HEK293 (cell line): ENCODE data around the gene SF3B4.
A peak's percentile ranks its signal among the peaks of the same experiment; 100 is the strongest.

Experiments
- CTCF ChIA-PET: fragments of 350-600 bp; formaldehyde crosslinking; extraction: SDS; loops from one replicate; lab custom pipeline; 2021; ENCODE audit warnings: antibody characterized with exemption; lab: Yijun Ruan, JAX
- POLR2A ChIA-PET: fragments of 300-600 bp; formaldehyde crosslinking; extraction: SDS; loops from one replicate; lab custom pipeline; 2020; ENCODE audit warnings: antibody characterized with exemption, inconsistent platforms; lab: Yijun Ruan, JAX
- H3K27ac ChIP-seq: fragments of 200-500 bp; sonication (Bioruptor generic); 2 replicates; pipeline ENCODE4 v1.5.1; 2014; ENCODE audit warnings: low read depth, low read length, control low read depth, inconsistent platforms; ENCODE audit errors: extremely low read depth
- H3K36me3 ChIP-seq, 2 experiments: fragments of 200-500 bp in 1 of 2; sonication (Bioruptor generic) in 1 of 2; 1 replicate in 1 of 2; 2 replicates in 1 of 2; pipeline ENCODE4 v1.5.1; 2014 to 2017; ENCODE audit warnings: inconsistent platforms in 2 of 2, low read length in 2 of 2; ENCODE audit not compliant: control insufficient read depth in 2 of 2, insufficient read depth in 1 of 2
- H3K4me1 ChIP-seq: fragments of 200-500 bp; sonication (Bioruptor generic); 2 replicates; pipeline ENCODE4 v1.5.1; 2014; ENCODE audit warnings: mild to moderate bottlenecking, low read length, inconsistent platforms; ENCODE audit not compliant: control insufficient read depth, insufficient read depth
- H3K4me3 ChIP-seq: 2 replicates; pipeline ENCODE4 v1.5.1; 2011; ENCODE audit warnings: low read depth, mild to moderate bottlenecking, control low read depth, low read length, moderate library complexity
- H3K9me3 ChIP-seq: fragments of 200-500 bp; sonication (Bioruptor generic); 2 replicates; pipeline ENCODE4 v1.5.1; 2014; ENCODE audit warnings: low read depth, low read length, inconsistent platforms; ENCODE audit not compliant: control insufficient read depth, insufficient read depth
- BCL11A ChIP-seq: fragments of 450-650 bp; formaldehyde crosslinking; IDR thresholded peaks from 2 replicates; pipeline ENCODE4 v1.5.1; 2016; ENCODE audit warnings: low read depth, missing biosample characterization, missing genetic modification characterization
- IKZF3 ChIP-seq: fragments of 450-650 bp; IDR thresholded peaks from 2 replicates; pipeline ENCODE4 v1.5.0; 2018; ENCODE audit warnings: missing biosample characterization, mild to moderate bottlenecking, missing genetic modification characterization, moderate library complexity
- KLF10 ChIP-seq: fragments of 450-650 bp; IDR thresholded peaks from 2 replicates; pipeline ENCODE4 v1.5.1; 2018; ENCODE audit warnings: missing biosample characterization, mild to moderate bottlenecking, missing genetic modification characterization
- TCF7L2 ChIP-seq: IDR thresholded peaks from 2 replicates; pipeline ENCODE4 v1.6.1; 2011; ENCODE audit warnings: low read depth, mild to moderate bottlenecking, inconsistent platforms, low read length, moderate library complexity, borderline replicate concordance
- TRIM28 ChIP-seq: IDR thresholded peaks from 2 replicates; pipeline ENCODE4 v1.6.1; 2011; ENCODE audit warnings: low read length, control low read depth, borderline replicate concordance
- ZBTB48 ChIP-seq: fragments of 450-650 bp; formaldehyde crosslinking; IDR thresholded peaks from 2 replicates; pipeline ENCODE4 v1.5.1; 2016; ENCODE audit warnings: missing biosample characterization, missing genetic modification characterization
- ZFP37 ChIP-seq: fragments of 450-650 bp; formaldehyde crosslinking; IDR thresholded peaks from 2 replicates; pipeline ENCODE4 v1.5.1; 2016; ENCODE audit warnings: missing biosample characterization, missing genetic modification characterization
- ZNF16 ChIP-seq: fragments of 450-650 bp; formaldehyde crosslinking; IDR thresholded peaks from 2 replicates; pipeline ENCODE4 v1.5.1; 2016; ENCODE audit warnings: low read depth, missing biosample characterization, missing genetic modification characterization
- ZNF335 ChIP-seq: fragments of 450-650 bp; formaldehyde crosslinking; conservative IDR thresholded peaks from 2 replicates; pipeline ENCODE4 v1.5.1; 2016; ENCODE audit warnings: missing biosample characterization, missing genetic modification characterization
- ZNF362 ChIP-seq: fragments of 450-650 bp; formaldehyde crosslinking; IDR thresholded peaks from 2 replicates; pipeline ENCODE4 v1.5.1; 2016; ENCODE audit warnings: missing biosample characterization, missing genetic modification characterization
- ZNF366 ChIP-seq: fragments of 450-650 bp; formaldehyde crosslinking; conservative IDR thresholded peaks from 2 replicates; pipeline ENCODE4 v1.5.1; 2016; ENCODE audit warnings: missing biosample characterization, missing genetic modification characterization
- ZNF473 ChIP-seq: fragments of 450-650 bp; formaldehyde crosslinking; IDR thresholded peaks from 2 replicates; pipeline ENCODE4 v1.5.1; 2017; ENCODE audit warnings: missing biosample characterization, missing genetic modification characterization
- ZNF488 ChIP-seq: fragments of 450-650 bp; formaldehyde crosslinking; IDR thresholded peaks from 2 replicates; pipeline ENCODE4 v1.5.1; 2016; ENCODE audit warnings: missing biosample characterization, missing genetic modification characterization
- ZNF521 ChIP-seq: fragments of 450-650 bp; formaldehyde crosslinking; IDR thresholded peaks from 2 replicates; pipeline ENCODE4 v1.5.1; 2017; ENCODE audit warnings: missing biosample characterization, mild to moderate bottlenecking, missing genetic modification characterization
- ZNF530 ChIP-seq: fragments of 450-650 bp; formaldehyde crosslinking; IDR thresholded peaks from 2 replicates; pipeline ENCODE4 v1.5.1; 2016; ENCODE audit warnings: low read depth, missing biosample characterization, missing genetic modification characterization
- ZNF544 ChIP-seq: fragments of 450-650 bp; formaldehyde crosslinking; IDR thresholded peaks from 2 replicates; pipeline ENCODE4 v1.5.0; 2017; ENCODE audit warnings: missing biosample characterization, missing genetic modification characterization
- ZNF610 ChIP-seq: fragments of 450-650 bp; formaldehyde crosslinking; IDR thresholded peaks from 2 replicates; pipeline ENCODE4 v1.5.1; 2016; ENCODE audit warnings: missing biosample characterization, missing genetic modification characterization, borderline replicate concordance
- ZSCAN23 ChIP-seq: fragments of 450-650 bp; formaldehyde crosslinking; IDR thresholded peaks from 2 replicates; pipeline ENCODE4 v1.5.1; 2016; ENCODE audit warnings: missing biosample characterization, missing genetic modification characterization
- TF ChIP-seq, protein P1 (sequence below): fragments of 450-650 bp; formaldehyde crosslinking; IDR thresholded peaks from 2 replicates; pipeline ENCODE4 v1.5.1; 2016; ENCODE audit warnings: missing biosample characterization, missing genetic modification characterization
- TF ChIP-seq, protein P2 (sequence below): fragments of 450-650 bp; formaldehyde crosslinking; IDR thresholded peaks from 2 replicates; pipeline ENCODE4 v1.5.1; 2017; ENCODE audit warnings: missing biosample characterization, missing genetic modification characterization

Gene SF3B4

DNA sequence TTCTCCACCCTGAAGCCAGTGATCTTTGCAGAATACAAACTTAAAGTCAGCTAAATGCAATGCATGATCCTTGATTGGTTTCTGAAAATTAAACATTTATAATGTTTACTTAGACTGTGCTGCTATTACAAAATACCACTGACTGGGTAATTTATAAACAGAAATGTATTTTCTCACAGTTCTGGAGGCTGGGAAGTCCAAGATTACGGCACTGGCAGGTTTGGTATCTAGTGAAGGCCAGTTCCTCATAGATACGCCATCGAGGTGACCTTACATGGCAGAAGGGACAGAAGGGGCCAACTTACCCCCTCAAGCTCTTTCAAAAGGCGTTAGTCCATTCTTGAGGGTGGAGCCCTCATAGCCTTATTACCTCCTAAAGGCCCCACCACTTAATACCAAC lies 31.0 kb downstream of the SF3B4 start:
- no peak for TF ChIP-seq ZNF530 (tag by site-specific recombination)
- no peak for TF ChIP-seq ZNF488 (tag by site-specific recombination)
- no peak for TF ChIP-seq KLF10 (tag by site-specific recombination)
- TF ChIP-seq ZNF362: no peak
- TF ChIP-seq TCF7L2: no peak
- no peak for TF ChIP-seq ZNF335
- no peak for TF ChIP-seq BCL11A (tag by site-specific recombination)
- no peak for TF ChIP-seq TRIM28
- TF ChIP-seq ZNF16: no peak
- TF ChIP-seq, protein P1, sequence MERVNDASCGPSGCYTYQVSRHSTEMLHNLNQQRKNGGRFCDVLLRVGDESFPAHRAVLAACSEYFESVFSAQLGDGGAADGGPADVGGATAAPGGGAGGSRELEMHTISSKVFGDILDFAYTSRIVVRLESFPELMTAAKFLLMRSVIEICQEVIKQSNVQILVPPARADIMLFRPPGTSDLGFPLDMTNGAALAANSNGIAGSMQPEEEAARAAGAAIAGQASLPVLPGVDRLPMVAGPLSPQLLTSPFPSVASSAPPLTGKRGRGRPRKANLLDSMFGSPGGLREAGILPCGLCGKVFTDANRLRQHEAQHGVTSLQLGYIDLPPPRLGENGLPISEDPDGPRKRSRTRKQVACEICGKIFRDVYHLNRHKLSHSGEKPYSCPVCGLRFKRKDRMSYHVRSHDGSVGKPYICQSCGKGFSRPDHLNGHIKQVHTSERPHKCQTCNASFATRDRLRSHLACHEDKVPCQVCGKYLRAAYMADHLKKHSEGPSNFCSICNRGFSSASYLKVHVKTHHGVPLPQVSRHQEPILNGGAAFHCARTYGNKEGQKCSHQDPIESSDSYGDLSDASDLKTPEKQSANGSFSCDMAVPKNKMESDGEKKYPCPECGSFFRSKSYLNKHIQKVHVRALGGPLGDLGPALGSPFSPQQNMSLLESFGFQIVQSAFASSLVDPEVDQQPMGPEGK: no peak
- no peak for TF ChIP-seq ZSCAN23 (tag by site-specific recombination)
- no peak for TF ChIP-seq ZNF473 (tag by site-specific recombination)
- Histone ChIP-seq H3K4me1 (no peaks in the 10 kb centered on the region), H3K27ac (no peak overlapping the region), H3K4me3 (no peak overlapping the region), H3K9me3 (no peaks in the 10 kb centered on the region), H3K36me3 (peaks cover 0 to 3% of the 10 kb centered on the region in 2 experiments; a peak in 2 of 3 replicates)
- POLR2A ChIA-PET: interaction anchor here (1.0 kb wide), 1 partner anchor 9 kb away, joined by 5 read pairs; a partner anchor contains a TSS
- CTCF ChIA-PET: no interaction called here

- no peaks in the 10 kb centered on the region for H3K9me3 ChIP-seq
- peak overlapping the region; percentile 72 for H3K27ac ChIP-seq
- no peaks in the 10 kb centered on the region for H3K36me3 ChIP-seq
- POLR2A ChIA-PET: interaction anchor here (2.6 to 4.0 kb wide), 4 partner anchors 40 to 298 kb away, joined by 6 to 48 read pairs (median 22); partner anchors contain the start of genes MTMR11 and SF3B4
- TF ChIP-seq ZFP37 (no peak), ZBTB48 (peak; percentile 99), ZNF610 (tag by site-specific recombination) (no peak), ZNF544 (tag by site-specific recombination) (no peak), ZNF366 (tag by site-specific recombination) (peak; percentile 17), ZNF521 (tag by site-specific recombination) (no peak), IKZF3 (0 out of 2 replicates have a peak, but pooled peaks have one; percentile 14)
- TF ChIP-seq, protein P2, sequence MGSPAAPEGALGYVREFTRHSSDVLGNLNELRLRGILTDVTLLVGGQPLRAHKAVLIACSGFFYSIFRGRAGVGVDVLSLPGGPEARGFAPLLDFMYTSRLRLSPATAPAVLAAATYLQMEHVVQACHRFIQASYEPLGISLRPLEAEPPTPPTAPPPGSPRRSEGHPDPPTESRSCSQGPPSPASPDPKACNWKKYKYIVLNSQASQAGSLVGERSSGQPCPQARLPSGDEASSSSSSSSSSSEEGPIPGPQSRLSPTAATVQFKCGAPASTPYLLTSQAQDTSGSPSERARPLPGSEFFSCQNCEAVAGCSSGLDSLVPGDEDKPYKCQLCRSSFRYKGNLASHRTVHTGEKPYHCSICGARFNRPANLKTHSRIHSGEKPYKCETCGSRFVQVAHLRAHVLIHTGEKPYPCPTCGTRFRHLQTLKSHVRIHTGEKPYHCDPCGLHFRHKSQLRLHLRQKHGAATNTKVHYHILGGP (tag by site-specific recombination): peak; percentile 71; the same call in 1 of the 2 replicates
- TF ChIP-seq, all 188 proteins: peak for 4
- CTCF ChIA-PET: interaction anchor here (0.9 to 2.4 kb wide), 10 partner anchors 14 to 298 kb away, joined by 3 to 14 read pairs (median 4); partner anchors contain the start of gene OTUD7B
- H3K4me1 ChIP-seq: 0 out of 2 replicates have a peak, but pooled peaks cover 2% of the 10 kb centered on the region
- H3K4me3 ChIP-seq: peak overlapping the region; percentile 64
Observed at GRCh38 chr1:149888999-149889289, 38.7 kb downstream of the SF3B4 start.
